ENCODE data around the gene SUSD6. TPM values are rescaled to one million over a fixed set of nuclear protein-coding genes. Genes with fewer than 3 reads are reported as not detected.
A peak's percentile ranks its signal among the peaks of the same experiment; 100 is the strongest.
"Not testable (repeated sequence)": the region's sequence is repeated elsewhere in the genome, so short reads cannot be mapped to it uniquely, and the experiment has no call there.

Gene SUSD6
- total RNA-seq, 1 donor from 2014 or later, result 23.9 TPM

GRCh38 chr14:69591317-69591716 is 20.1 kb upstream of the SUSD6 start:
- TF ChIP-seq, protein P1, sequence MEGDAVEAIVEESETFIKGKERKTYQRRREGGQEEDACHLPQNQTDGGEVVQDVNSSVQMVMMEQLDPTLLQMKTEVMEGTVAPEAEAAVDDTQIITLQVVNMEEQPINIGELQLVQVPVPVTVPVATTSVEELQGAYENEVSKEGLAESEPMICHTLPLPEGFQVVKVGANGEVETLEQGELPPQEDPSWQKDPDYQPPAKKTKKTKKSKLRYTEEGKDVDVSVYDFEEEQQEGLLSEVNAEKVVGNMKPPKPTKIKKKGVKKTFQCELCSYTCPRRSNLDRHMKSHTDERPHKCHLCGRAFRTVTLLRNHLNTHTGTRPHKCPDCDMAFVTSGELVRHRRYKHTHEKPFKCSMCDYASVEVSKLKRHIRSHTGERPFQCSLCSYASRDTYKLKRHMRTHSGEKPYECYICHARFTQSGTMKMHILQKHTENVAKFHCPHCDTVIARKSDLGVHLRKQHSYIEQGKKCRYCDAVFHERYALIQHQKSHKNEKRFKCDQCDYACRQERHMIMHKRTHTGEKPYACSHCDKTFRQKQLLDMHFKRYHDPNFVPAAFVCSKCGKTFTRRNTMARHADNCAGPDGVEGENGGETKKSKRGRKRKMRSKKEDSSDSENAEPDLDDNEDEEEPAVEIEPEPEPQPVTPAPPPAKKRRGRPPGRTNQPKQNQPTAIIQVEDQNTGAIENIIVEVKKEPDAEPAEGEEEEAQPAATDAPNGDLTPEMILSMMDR (IDR thresholded peaks at IDR 0.05; ENCODE audit: borderline replicate concordance), result no peak
- H3K9me3 ChIP-seq (replicated peaks), result no peaks in the 10 kb centered on the region
- no peaks in the 10 kb centered on the region for H3K27me3 ChIP-seq (ENCODE audit: low read depth)
- intact Hi-C loops (cut with micrococcal nuclease), result no loop called here
- H3K4me1 ChIP-seq, result peaks cover 13% of the 10 kb centered on the region
- H3K27ac ChIP-seq (replicated peaks), result no peak overlapping the region
- H3K36me3 ChIP-seq, result no peaks in the 10 kb centered on the region
- DNase-seq, result no peak
- no peak overlapping the region for H3K4me3 ChIP-seq

GRCh38 chr14:69593018-69593677 is 18.2 kb upstream of the SUSD6 start:
- TF ChIP-seq, protein P1 (IDR thresholded peaks at IDR 0.05; ENCODE audit: borderline replicate concordance), result no peak
- H3K36me3 ChIP-seq, result no peaks in the 10 kb centered on the region
- peak overlapping the region; percentile 8 for H3K27ac ChIP-seq (replicated peaks)
- DNase-seq, result no peak
- H3K9me3 ChIP-seq (replicated peaks), result no peaks in the 10 kb centered on the region
- intact Hi-C loops (cut with micrococcal nuclease), result no loop called here
- no peaks in the 10 kb centered on the region for H3K4me1 ChIP-seq
- H3K27me3 ChIP-seq (ENCODE audit: low read depth), result no peaks in the 10 kb centered on the region
- peak overlapping the region; percentile 17 for H3K4me3 ChIP-seq

DNA sequence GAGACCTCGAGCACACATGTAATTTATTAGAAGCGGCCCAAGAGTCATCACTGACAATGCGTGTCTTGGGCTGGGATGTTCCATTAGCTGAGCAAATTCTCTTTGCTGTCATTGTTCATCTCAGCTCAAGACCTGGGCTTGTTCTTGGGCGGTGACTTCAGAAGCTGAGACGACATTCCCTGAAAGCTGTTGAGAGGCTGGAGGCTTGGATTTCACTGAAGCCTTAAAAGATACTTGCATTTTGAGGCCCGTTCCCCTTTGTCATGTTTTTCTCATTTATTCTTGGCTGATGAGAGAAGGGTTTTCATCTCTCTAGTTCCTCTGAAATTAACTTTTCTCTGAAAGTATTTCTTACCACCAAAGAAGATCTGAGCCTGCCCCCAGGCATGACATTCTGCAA is 16.6 kb upstream of the SUSD6 start:
- H3K4me1 ChIP-seq, result no peaks in the 10 kb centered on the region
- intact Hi-C loops (cut with micrococcal nuclease), result no loop called here
- TF ChIP-seq, protein P1 (IDR thresholded peaks at IDR 0.05; ENCODE audit: borderline replicate concordance), result no peak

DNA sequence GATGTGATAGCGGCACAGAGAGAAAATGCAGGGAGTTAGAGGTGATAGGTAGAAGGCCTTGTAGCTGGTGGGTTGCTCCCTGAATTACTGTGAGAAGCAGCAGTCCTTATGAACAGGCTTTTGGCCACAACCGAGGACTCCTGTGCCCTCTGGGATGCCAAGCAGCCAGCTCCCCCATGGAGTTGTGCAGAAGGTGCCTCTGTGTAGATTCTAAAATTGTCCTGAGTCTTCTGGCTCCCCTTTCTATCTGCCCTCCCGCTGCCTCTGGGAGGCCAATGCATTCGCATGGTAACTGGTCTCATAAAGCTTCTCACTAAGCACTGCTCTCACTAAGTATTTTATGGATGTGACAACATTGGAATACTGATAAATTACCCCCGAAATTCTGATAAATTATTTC is 16.1 kb upstream of the SUSD6 start:
- no peaks in the 10 kb centered on the region for H3K36me3 ChIP-seq
- TF ChIP-seq, protein P1 (IDR thresholded peaks at IDR 0.05; ENCODE audit: borderline replicate concordance), result no peak
- H3K27ac ChIP-seq (replicated peaks), result no peak overlapping the region
- no peaks in the 10 kb centered on the region for H3K9me3 ChIP-seq (replicated peaks)
- DNase-seq, result no peak
- no peaks in the 10 kb centered on the region for H3K4me1 ChIP-seq
- H3K4me3 ChIP-seq, result no peak overlapping the region
- H3K27me3 ChIP-seq (ENCODE audit: low read depth), result no peaks in the 10 kb centered on the region
- intact Hi-C loops (cut with micrococcal nuclease), result no loop called here

More for the DNA sequence above, 16.6 kb upstream of the SUSD6 start:
- Histone ChIP-seq H3K27me3 (ENCODE audit: low read depth) (no peaks in the 10 kb centered on the region), H3K9me3 (replicated peaks) (no peaks in the 10 kb centered on the region), H3K27ac (replicated peaks) (no peak overlapping the region), H3K4me3 (no peak overlapping the region), H3K36me3 (no peaks in the 10 kb centered on the region)
- DNase-seq, result no peak

GRCh38 chr14:69599431-69599830 is 12.0 kb upstream of the SUSD6 start:
- intact Hi-C loops (cut with micrococcal nuclease); DNase-seq; H3K9me3 ChIP-seq (replicated peaks); H3K36me3 ChIP-seq; H3K4me3 ChIP-seq; H3K4me1 ChIP-seq; H3K27ac ChIP-seq (replicated peaks); H3K27me3 ChIP-seq (ENCODE audit: low read depth): not testable (repeated sequence)

DNA sequence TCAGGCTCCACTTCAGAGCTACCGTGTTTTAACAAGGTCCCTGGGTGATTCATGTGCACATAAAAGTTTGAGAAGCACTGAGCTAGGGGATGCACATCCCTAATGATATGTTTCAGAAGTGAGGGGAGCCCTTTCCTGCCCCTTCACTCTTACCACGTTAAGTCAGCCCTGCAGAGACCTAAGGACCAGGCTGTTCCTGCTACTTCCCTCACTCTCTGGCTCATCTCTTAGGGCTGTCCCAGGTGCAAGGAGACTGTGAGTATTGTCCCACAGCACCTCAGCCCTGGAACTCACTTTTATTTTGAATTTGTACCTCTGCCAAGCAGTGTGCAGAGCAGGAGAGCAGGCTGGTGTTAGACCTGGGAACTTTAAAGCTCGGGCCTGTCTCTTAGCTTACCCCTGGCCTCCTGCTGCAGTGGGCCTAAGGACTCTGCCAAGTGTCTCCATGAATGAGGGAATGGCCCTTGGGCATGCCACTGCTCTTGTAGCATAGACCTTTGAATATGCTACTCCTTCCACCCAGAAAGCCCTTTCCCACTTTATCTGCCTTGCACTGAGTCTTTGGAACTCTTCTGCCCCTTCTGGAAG is 11.0 kb upstream of the SUSD6 start:
- intact Hi-C loops (cut with micrococcal nuclease), result loop anchor here (5.0 kb wide), 1 partner anchor 127 kb away; no protein-coding TSS in a partner anchor

More for the DNA sequence above, 11.0 kb upstream of the SUSD6 start:
- no peak overlapping the region for H3K4me3 ChIP-seq
- TF ChIP-seq, protein P1 (IDR thresholded peaks at IDR 0.05; ENCODE audit: borderline replicate concordance), result no peak
- no peak for DNase-seq
- H3K4me1 ChIP-seq, result no peaks in the 10 kb centered on the region
- H3K9me3 ChIP-seq (replicated peaks), result no peaks in the 10 kb centered on the region
- H3K27ac ChIP-seq (replicated peaks), result no peak overlapping the region
- no peaks in the 10 kb centered on the region for H3K36me3 ChIP-seq
- H3K27me3 ChIP-seq (ENCODE audit: low read depth), result no peaks in the 10 kb centered on the region

Data from left ventricle myocardium inferior (tissue), 1 donor.